Hepatocyte (in vitro differentiated cells): ENCODE results near the gene CDH4. TPM values are rescaled to one million over a fixed set of nuclear protein-coding genes. Genes with fewer than 3 reads are reported as not detected.

Experiments used
- DNase-seq: peaks from one replicate; pipeline ENCODE4 v3.0.0-alpha.2; 2016; ENCODE audit warnings: low spot score
- H2AFZ ChIP-seq: fragments of 200-600 bp; sonication (generic); 2 replicates; pipeline ENCODE4 v1.6.0; 2016; ENCODE audit warnings: antibody characterized with exemption, mild to moderate bottlenecking
- H3K27ac ChIP-seq: fragments of 200-600 bp; sonication (generic); 2 replicates; pipeline ENCODE4 v1.5.1; 2016; ENCODE audit warnings: mild to moderate bottlenecking
- H3K27me3 ChIP-seq: fragments of 200-600 bp; sonication (generic); 2 replicates; pipeline ENCODE4 v1.6.1; 2016
- H3K36me3 ChIP-seq: fragments of 200-600 bp; sonication (generic); replicated peaks from 2 replicates; pipeline ENCODE4 v1.5.1; 2016; ENCODE audit warnings: low read depth; ENCODE audit not compliant: insufficient read depth
- H3K4me1 ChIP-seq: fragments of 200-600 bp; sonication (generic); 2 replicates; pipeline ENCODE4 v1.5.1; 2016; ENCODE audit warnings: mild to moderate bottlenecking, moderate library complexity; ENCODE audit not compliant: insufficient read depth
- H3K4me2 ChIP-seq: fragments of 200-600 bp; sonication (generic); 2 replicates; pipeline ENCODE4 v1.6.0; 2016
- H3K4me3 ChIP-seq: fragments of 200-600 bp; sonication (generic); 2 replicates; pipeline ENCODE4 v1.5.1; 2016; ENCODE audit warnings: mild to moderate bottlenecking
- H3K79me2 ChIP-seq: fragments of 200-600 bp; sonication (generic); 2 replicates; pipeline ENCODE4 v1.6.0; 2017; ENCODE audit warnings: mild to moderate bottlenecking
- H3K9me2 ChIP-seq: fragments of 200-600 bp; sonication (generic); replicated peaks from 2 replicates; pipeline ENCODE4 v1.6.0; 2017; ENCODE audit warnings: mild to moderate bottlenecking; ENCODE audit not compliant: insufficient read depth
- H3K9me3 ChIP-seq: fragments of 200-600 bp; sonication (generic); 2 replicates; pipeline ENCODE4 v1.5.1; 2016; ENCODE audit warnings: low read depth, mild to moderate bottlenecking
- H4K20me1 ChIP-seq: fragments of 200-600 bp; sonication (generic); 2 replicates; pipeline ENCODE4 v1.6.0; 2016; ENCODE audit warnings: mild to moderate bottlenecking; ENCODE audit not compliant: insufficient read depth, poor library complexity, severe bottlenecking
- CTCF ChIP-seq: fragments of 200-600 bp; sonication (generic); IDR thresholded peaks from 2 replicates; pipeline ENCODE4 v1.5.1; 2016; ENCODE audit warnings: antibody characterized with exemption, mild to moderate bottlenecking; ENCODE audit not compliant: poor library complexity
- EZH2 ChIP-seq: fragments of 200-600 bp; sonication (generic); IDR thresholded peaks from 2 replicates; pipeline ENCODE4 v1.6.1; 2016; ENCODE audit warnings: antibody characterized with exemption, mild to moderate bottlenecking, borderline replicate concordance
- EZH2phosphoT487 ChIP-seq: fragments of 200-600 bp; sonication (generic); IDR thresholded peaks from one replicate; pipeline ENCODE4 v1.6.1; 2018; ENCODE audit warnings: antibody characterized with exemption, mild to moderate bottlenecking, low read depth, moderate library complexity; ENCODE audit not compliant: unreplicated experiment, severe bottlenecking
- WGBS: methylation state at CpG from one replicate; pipeline ENCODE4 v1.1.6; 2016; ENCODE audit warnings: low lambda C conversion rate; ENCODE audit errors: missing lambda C conversion rate; 5-methylcytosine and 5-hydroxymethylcytosine counted together
- polyA plus RNA-seq: library from polyadenylated mRNA; unstranded; fragments of >200 nt; fragmentation: Nextera tagmentation; extraction: Ambion mirVana; gene quantifications from 2 replicates; pipeline ENCODE4 v1.2.1, GENCODE V29; 2016
- total RNA-seq: library from RNA; depleted of rRNA; stranded (reverse); fragments of >200 nt; gene quantifications from 2 replicates; pipeline ENCODE4 v1.2.3, GENCODE V29; 2014

CDH4 gene
- total and polyA plus RNA-seq, 2 experiments from 2014 or later, result 0.53 to 0.73 TPM

- Histone ChIP-seq H3K9me3 (no peaks in the 10 kb centered on the region), H3K4me2 (no peak overlapping the region), H3K27ac (no peak overlapping the region), H3K79me2 (no peaks in the 10 kb centered on the region), H4K20me1 (no peaks in the 10 kb centered on the region), H3K27me3 (peaks cover 3% of the 10 kb centered on the region), H3K9me2 (no peaks in the 10 kb centered on the region), H3K36me3 (no peaks in the 10 kb centered on the region), H2AFZ (no peak overlapping the region), H3K4me1 (no peaks in the 10 kb centered on the region), H3K4me3 (no peak overlapping the region)
- DNase-seq, result peak; percentile 56
- 70% methylated on average over 7 of the region's 7 CpGs for WGBS
- TF ChIP-seq EZH2, result no peak
- no peak for TF ChIP-seq EZH2phosphoT487
- no peak for TF ChIP-seq CTCF
Measured at GRCh38 chr20:61579908-61580307, 327.8 kb downstream of the CDH4 start.

GRCh38 chr20:61580958-61581824 lies 329.1 kb downstream of the CDH4 start:
- peaks cover 3% of the 10 kb centered on the region for H3K27me3 ChIP-seq
- H3K4me3 ChIP-seq, result no peak overlapping the region
- H3K4me2 ChIP-seq, result no peak overlapping the region
- no peaks in the 10 kb centered on the region for H3K9me2 ChIP-seq
- no peaks in the 10 kb centered on the region for H3K79me2 ChIP-seq
- H3K27ac ChIP-seq, result no peak overlapping the region
- H3K4me1 ChIP-seq, result no peaks in the 10 kb centered on the region
- no peaks in the 10 kb centered on the region for H3K9me3 ChIP-seq
- no peaks in the 10 kb centered on the region for H3K36me3 ChIP-seq
- no peaks in the 10 kb centered on the region for H4K20me1 ChIP-seq
- DNase-seq, result no peak
- no peak overlapping the region for H2AFZ ChIP-seq
- no peak for TF ChIP-seq EZH2
- no peak for TF ChIP-seq EZH2phosphoT487
- TF ChIP-seq CTCF, result no peak
- 80% methylated on average over 16 of the region's 16 CpGs for WGBS

- 77% methylated on average over 14 of the region's 14 CpGs for WGBS
- Histone ChIP-seq H3K27me3 (peaks cover 2% of the 10 kb centered on the region), H3K27ac (no peak overlapping the region), H3K36me3 (no peaks in the 10 kb centered on the region), H3K9me2 (no peaks in the 10 kb centered on the region), H3K79me2 (no peaks in the 10 kb centered on the region), H3K4me2 (no peak overlapping the region), H3K4me3 (no peak overlapping the region), H3K9me3 (no peaks in the 10 kb centered on the region), H3K4me1 (no peaks in the 10 kb centered on the region), H2AFZ (no peak overlapping the region), H4K20me1 (no peaks in the 10 kb centered on the region)
- TF ChIP-seq EZH2phosphoT487 (no peak), EZH2 (no peak), CTCF (no peak)
- no peak for DNase-seq
Measured at GRCh38 chr20:61581825-61582188, 329.7 kb downstream of the CDH4 start.
